ENCODE data around the gene SLC26A9.

Gene SLC26A9

DNA sequence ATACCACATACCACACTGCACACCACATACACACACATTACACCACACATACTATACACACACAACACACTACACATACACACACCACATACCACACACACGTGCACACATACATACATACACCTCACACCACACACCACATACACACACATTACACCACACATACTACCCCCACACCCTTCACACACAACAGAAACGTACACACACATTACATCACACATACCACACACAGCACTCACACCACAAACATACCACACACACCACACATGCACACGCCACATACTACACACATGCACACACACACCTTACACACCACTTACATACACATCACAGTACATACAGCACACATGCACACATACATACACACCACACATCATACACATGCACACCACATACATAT is 31.5 kb upstream of the SLC26A9 start:
- in situ Hi-C loops (cut with HindIII; ENCODE audit: low sequenced_read_pairs): loop anchor here (5.0 kb wide), 3 partner anchors 52 to 187 kb away; no protein-coding TSS in a partner anchor

GRCh38 chr1:205973377-205974232 is 30.3 kb upstream of the SLC26A9 start:
- in situ Hi-C loops (cut with HindIII; ENCODE audit: low sequenced_read_pairs): no loop called here

GRCh38 chr1:205972491-205973168 is 29.4 kb upstream of the SLC26A9 start:
- in situ Hi-C loops (cut with HindIII; ENCODE audit: low sequenced_read_pairs): no loop called here

GRCh38 chr1:205972081-205972480 is 28.8 kb upstream of the SLC26A9 start:
- in situ Hi-C loops (cut with HindIII; ENCODE audit: low sequenced_read_pairs): no loop called here

DNA sequence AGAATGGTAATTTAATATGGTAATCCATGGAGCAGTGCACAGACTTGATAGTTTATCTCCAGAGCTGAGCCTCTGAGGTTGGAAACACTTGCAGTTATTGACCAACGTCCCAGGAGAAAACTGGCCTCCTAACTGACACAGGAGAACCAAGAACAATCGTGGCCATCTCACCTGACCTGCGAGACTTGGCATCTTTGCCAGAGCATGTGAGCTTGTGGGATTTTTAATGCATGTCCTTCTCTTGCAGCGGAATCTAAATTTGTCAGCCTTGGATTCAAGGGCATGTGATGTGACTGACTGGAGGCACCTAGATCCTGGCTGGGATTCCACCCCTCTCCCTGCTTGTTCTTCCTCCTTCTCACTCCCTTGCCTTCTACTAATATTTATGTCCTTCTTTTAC is 27.8 kb upstream of the SLC26A9 start:
- in situ Hi-C loops (cut with HindIII; ENCODE audit: low sequenced_read_pairs): no loop called here

GRCh38 chr1:205970486-205970885 is 27.2 kb upstream of the SLC26A9 start:
- in situ Hi-C loops (cut with HindIII; ENCODE audit: low sequenced_read_pairs): no loop called here

- in situ Hi-C loops (cut with HindIII; ENCODE audit: low sequenced_read_pairs): no loop called here
These were observed 26.0 kb upstream of the SLC26A9 start for GRCh38 chr1:205969229-205969628.

- in situ Hi-C loops (cut with HindIII; ENCODE audit: low sequenced_read_pairs): no loop called here
These were observed 24.5 kb upstream of the SLC26A9 start for GRCh38 chr1:205967554-205968335.

GRCh38 chr1:205965036-205965884 is 22.0 kb upstream of the SLC26A9 start:
- in situ Hi-C loops (cut with HindIII; ENCODE audit: low sequenced_read_pairs): no loop called here

DNA sequence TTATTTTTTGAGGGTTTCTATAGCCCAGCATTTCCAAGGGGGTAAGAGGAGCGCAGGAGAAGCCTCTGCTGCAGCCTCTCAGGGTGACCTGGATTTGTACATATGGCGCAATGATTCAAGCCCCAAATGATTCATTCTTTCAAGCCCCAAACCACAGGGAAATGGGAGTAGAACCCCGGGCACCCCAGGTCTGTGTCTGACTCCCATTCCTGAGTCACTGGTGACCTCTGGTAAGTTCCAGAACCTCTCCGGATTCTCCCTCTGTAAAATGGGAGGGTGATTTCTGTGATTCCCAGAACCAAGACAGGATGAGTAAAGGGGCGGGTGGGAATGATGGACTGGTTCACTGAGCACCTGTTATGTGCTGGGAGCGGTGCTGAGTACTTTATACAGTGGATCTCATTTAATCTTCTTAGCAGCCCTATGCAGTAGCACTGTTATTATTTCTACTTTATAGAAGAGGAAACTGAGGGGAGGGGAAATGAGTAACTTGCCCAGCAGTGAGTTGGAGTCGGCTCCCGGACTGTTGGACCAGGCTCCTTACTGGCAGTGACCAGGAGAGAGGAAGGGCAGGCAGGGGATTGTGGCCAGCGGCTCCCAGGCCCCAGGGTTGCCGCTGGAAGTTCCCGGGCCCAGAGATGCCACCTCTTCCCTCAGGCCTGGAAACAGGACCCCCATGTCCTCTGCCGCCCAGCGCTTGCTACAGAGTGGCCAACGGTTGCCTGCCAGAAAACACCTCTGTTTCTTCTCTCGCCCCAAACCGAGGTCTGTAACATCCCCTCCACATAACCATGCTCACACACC is 20.3 kb upstream of the SLC26A9 start:
- in situ Hi-C loops (cut with HindIII; ENCODE audit: low sequenced_read_pairs): no loop called here

- in situ Hi-C loops (cut with HindIII; ENCODE audit: low sequenced_read_pairs): no loop called here
These were observed 19.6 kb upstream of the SLC26A9 start for GRCh38 chr1:205962821-205963221.

DNA sequence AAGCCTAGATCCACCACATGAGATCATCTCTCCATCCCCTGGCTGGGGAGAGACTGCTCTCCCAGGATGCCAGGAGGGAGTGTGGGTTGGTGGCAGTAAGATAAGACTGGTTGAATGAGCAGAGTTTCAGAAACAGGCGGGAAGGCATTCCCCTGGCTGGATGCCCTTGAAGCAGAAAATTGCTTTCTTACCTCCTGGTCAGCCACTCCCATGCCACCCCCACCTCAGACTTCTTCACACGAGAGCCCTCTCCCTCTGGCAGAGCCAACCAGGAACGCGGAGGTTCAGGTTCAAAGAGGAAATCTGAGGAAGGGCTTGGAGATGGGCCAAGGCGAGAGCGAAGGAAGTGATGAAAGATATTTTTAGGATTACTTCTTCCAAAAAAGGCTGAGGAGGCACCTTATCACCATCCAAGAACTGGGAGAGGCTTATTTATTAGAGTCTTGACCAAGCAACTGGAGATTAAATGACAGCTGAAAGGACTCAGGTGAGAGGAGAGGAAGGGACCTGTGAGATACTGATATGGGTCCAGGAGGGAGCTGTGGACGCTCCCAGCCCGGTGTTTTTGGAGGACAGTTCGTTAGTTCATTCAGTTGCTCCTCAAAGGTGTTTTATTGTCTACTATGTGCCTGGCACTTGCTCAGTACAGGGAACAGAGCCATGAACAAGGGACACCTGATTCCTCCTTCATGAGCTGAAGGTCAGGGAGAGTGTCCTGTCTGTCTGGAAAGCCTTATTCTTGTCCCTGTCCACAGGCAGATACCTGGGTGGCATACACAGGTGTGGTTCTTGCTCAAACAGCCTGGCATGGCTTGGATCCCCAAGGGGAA is 18.9 kb upstream of the SLC26A9 start:
- in situ Hi-C loops (cut with HindIII; ENCODE audit: low sequenced_read_pairs): no loop called here

GRCh38 chr1:205961405-205961804 is 18.1 kb upstream of the SLC26A9 start:
- in situ Hi-C loops (cut with HindIII; ENCODE audit: low sequenced_read_pairs): no loop called here

DNA sequence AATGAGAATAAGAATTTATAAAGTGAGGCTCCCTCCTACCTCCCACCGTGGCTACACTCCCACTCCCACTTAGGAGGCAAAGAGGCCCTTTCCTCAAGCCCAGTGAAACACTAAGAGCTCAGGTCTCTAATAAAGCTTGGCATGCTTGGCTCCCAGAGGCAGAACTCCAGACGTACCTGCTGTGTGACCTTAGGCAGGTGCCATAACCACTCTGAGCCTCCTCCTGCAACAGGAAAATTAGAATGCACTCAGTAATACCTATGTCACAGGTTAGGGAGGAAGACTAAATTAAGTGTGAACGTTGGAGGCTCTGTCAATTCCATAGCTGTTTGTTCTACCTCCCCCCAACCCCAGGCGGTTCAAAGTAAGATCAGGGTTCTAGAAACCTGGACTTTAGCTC is 16.5 kb upstream of the SLC26A9 start:
- in situ Hi-C loops (cut with HindIII; ENCODE audit: low sequenced_read_pairs): no loop called here

DNA sequence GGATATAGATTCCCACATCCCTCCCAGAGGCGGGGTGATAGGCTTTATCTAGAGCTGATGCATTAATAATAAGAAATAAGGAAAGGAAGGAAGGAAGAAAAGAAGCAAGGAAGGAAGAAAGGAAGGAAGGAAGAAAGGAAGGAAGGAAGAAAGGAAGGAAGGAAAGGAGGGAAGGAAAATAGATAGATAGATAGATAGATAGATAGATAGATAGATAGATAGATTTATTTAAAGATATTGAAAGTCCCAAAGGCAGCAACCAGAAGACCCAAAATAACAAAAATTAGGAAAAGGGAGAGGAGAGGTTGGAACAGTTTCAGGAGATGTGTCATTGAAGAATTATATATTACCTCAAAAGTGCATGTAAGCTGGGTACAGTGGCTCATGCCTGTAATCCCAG is 12.2 kb upstream of the SLC26A9 start:
- in situ Hi-C loops (cut with HindIII; ENCODE audit: low sequenced_read_pairs): no loop called here

GRCh38 chr1:205954819-205955404 is 11.7 kb upstream of the SLC26A9 start:
- in situ Hi-C loops (cut with HindIII; ENCODE audit: low sequenced_read_pairs): no loop called here

GRCh38 chr1:205951746-205952145 is 8.5 kb upstream of the SLC26A9 start:
- in situ Hi-C loops (cut with HindIII; ENCODE audit: low sequenced_read_pairs): no loop called here

- in situ Hi-C loops (cut with HindIII; ENCODE audit: low sequenced_read_pairs): no loop called here
These were observed 7.7 kb upstream of the SLC26A9 start for GRCh38 chr1:205950826-205951549.

All from endothelial cell of hepatic sinusoid (primary cell).